Measurements from ENCODE around the gene LYRM4. TPM values are rescaled to one million over a fixed set of nuclear protein-coding genes. Genes with fewer than 3 reads are reported as not detected.

LYRM4 gene
- total and polyA plus RNA-seq, 9 of the 15 experiments (the other 6 are each of a cell fraction or from before 2014, with no cell fraction given) = 24.2 to 69.4 (median 41.8) TPM

DNA sequence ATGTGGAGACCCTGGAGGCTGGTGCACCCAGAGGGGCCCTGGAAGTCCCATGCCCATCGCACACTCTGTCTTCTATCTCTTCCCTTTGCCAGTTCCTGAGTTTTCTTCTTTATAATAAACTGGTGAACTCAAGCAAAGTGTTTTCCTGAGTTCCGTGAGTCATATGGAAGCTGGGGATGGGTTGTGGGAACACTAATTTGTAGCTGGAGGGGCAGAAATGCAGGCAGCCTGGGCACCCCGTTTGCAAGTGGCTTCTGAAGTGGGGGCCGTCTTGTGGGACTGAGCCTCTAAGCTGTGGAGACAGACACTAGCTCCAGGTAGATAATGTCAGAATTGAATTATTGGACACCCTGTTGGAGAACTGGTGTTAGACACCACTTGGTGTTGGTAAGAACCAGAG is 178.8 kb downstream of the LYRM4 start:
- no peak for DNase-seq (ENCODE audit: extremely low read depth in 1 of 4, low spot score in 3 of 4)

More for the DNA sequence above, 178.8 kb downstream of the LYRM4 start:
- no peak for TF ChIP-seq MIER1 (IDR thresholded peaks at IDR 0.05; ENCODE audit: low read depth)
- TF ChIP-seq, protein P1, sequence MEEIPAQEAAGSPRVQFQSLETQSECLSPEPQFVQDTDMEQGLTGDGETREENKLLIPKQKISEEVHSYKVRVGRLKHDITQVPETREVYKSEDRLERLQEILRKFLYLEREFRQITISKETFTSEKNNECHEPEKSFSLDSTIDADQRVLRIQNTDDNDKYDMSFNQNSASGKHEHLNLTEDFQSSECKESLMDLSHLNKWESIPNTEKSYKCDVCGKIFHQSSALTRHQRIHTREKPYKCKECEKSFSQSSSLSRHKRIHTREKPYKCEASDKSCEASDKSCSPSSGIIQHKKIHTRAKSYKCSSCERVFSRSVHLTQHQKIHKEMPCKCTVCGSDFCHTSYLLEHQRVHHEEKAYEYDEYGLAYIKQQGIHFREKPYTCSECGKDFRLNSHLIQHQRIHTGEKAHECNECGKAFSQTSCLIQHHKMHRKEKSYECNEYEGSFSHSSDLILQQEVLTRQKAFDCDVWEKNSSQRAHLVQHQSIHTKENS (CRISPR knock-in tag; IDR thresholded peaks at IDR 0.05) = no peak
- no peak for TF ChIP-seq SNRNP70 (optimal IDR thresholded peaks at IDR 0.05; ENCODE audit: low read depth, low read length)
- no peak for TF ChIP-seq ETV1 (tag; conservative IDR thresholded peaks at IDR 0.05; ENCODE audit: low read depth)
- TF ChIP-seq, protein P2, sequence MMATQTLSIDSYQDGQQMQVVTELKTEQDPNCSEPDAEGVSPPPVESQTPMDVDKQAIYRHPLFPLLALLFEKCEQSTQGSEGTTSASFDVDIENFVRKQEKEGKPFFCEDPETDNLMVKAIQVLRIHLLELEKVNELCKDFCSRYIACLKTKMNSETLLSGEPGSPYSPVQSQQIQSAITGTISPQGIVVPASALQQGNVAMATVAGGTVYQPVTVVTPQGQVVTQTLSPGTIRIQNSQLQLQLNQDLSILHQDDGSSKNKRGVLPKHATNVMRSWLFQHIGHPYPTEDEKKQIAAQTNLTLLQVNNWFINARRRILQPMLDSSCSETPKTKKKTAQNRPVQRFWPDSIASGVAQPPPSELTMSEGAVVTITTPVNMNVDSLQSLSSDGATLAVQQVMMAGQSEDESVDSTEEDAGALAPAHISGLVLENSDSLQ (IDR thresholded peaks at IDR 0.05) = no peak
- TF ChIP-seq, protein P3, sequence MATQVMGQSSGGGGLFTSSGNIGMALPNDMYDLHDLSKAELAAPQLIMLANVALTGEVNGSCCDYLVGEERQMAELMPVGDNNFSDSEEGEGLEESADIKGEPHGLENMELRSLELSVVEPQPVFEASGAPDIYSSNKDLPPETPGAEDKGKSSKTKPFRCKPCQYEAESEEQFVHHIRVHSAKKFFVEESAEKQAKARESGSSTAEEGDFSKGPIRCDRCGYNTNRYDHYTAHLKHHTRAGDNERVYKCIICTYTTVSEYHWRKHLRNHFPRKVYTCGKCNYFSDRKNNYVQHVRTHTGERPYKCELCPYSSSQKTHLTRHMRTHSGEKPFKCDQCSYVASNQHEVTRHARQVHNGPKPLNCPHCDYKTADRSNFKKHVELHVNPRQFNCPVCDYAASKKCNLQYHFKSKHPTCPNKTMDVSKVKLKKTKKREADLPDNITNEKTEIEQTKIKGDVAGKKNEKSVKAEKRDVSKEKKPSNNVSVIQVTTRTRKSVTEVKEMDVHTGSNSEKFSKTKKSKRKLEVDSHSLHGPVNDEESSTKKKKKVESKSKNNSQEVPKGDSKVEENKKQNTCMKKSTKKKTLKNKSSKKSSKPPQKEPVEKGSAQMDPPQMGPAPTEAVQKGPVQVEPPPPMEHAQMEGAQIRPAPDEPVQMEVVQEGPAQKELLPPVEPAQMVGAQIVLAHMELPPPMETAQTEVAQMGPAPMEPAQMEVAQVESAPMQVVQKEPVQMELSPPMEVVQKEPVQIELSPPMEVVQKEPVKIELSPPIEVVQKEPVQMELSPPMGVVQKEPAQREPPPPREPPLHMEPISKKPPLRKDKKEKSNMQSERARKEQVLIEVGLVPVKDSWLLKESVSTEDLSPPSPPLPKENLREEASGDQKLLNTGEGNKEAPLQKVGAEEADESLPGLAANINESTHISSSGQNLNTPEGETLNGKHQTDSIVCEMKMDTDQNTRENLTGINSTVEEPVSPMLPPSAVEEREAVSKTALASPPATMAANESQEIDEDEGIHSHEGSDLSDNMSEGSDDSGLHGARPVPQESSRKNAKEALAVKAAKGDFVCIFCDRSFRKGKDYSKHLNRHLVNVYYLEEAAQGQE (IDR thresholded peaks at IDR 0.05; ENCODE audit: borderline replicate concordance) = no peak
- TF ChIP-seq, protein P3 (CRISPR knock-in tag; IDR thresholded peaks at IDR 0.05; ENCODE audit: low read depth) = no peak
- Histone ChIP-seq H4K20me1 (replicated peaks; ENCODE audit: control insufficient read depth, insufficient read depth, low read length) (no peaks in the 10 kb centered on the region), H3K27me3 (ENCODE audit: control insufficient read depth in 2 of 2, insufficient read depth in 2 of 2, low read length in 2 of 2) (peaks cover 17 to 42% of the 10 kb centered on the region in 2 experiments; a peak in 3 of 5 replicates), H3K4me1 (replicated peaks in 1 of 2; ENCODE audit: control insufficient read depth in 2 of 2, insufficient read depth in 2 of 2, low read length in 2 of 2) (peaks cover 5 to 19% of the 10 kb centered on the region in 2 experiments; a peak in 3 of 5 replicates), H3K4me2 (ENCODE audit: insufficient read depth, low read length) (no peak overlapping the region), H3K9me1 (ENCODE audit: control insufficient read depth, insufficient read depth, low read length) (no peaks in the 10 kb centered on the region), H3K9me3 (replicated peaks; ENCODE audit: control insufficient read depth, insufficient read depth, low read depth, low read length) (no peaks in the 10 kb centered on the region), H3K4me3 (no peak overlapping the region), H3K9ac (ENCODE audit: insufficient read depth in 1 of 2, low read depth in 2 of 2, low read length in 2 of 2) (no peak overlapping the region), H3K36me3 (ENCODE audit: control insufficient read depth, insufficient read depth, low read length) (no peaks in the 10 kb centered on the region), H3K27ac (ENCODE audit: extremely low read depth, low read depth, low read length) (no peak overlapping the region), H3K79me2 (ENCODE audit: control insufficient read depth, insufficient read depth, low read length) (no peaks in the 10 kb centered on the region), H2AFZ (ENCODE audit: low read depth, low read length) (no peak overlapping the region)
- intact Hi-C loops (cut with micrococcal nuclease) = no loop called here
- in situ Hi-C loops (cut with MboI) = no loop called here
- no TSS peak for BruUV-seq (replicated peaks)
- WGBS (ENCODE audit: insufficient coverage, low coverage, missing lambda C conversion rate) = 5% methylated on average over 4 of the region's 4 CpGs
- ChIA-PET POLR2A (interaction anchor here (0.6 kb wide), 1 partner anchor 1622 kb away, joined by 4 read pairs; no protein-coding TSS in a partner anchor), CTCF (ENCODE audit: low intra/inter-chr PET ratio) (no interaction called here)
- no peak for ATAC-seq
- FAIRE-seq = no peak

Measured in K562 (cell line).